HG03175 (cell line): Measurements from ENCODE around the gene BRCC3.
"Not testable (repeated sequence)": the region's sequence is repeated elsewhere in the genome, so short reads cannot be mapped to it uniquely, and the experiment has no call there.

Source experiments
- ATAC-seq: cut with Tn5 transposase; IDR thresholded peaks from one replicate; pipeline ENCODE4 v1.9.1; 2021; ENCODE audit warnings: mild to moderate bottlenecking, moderate library complexity; ENCODE audit not compliant: unreplicated experiment

Gene BRCC3

DNA sequence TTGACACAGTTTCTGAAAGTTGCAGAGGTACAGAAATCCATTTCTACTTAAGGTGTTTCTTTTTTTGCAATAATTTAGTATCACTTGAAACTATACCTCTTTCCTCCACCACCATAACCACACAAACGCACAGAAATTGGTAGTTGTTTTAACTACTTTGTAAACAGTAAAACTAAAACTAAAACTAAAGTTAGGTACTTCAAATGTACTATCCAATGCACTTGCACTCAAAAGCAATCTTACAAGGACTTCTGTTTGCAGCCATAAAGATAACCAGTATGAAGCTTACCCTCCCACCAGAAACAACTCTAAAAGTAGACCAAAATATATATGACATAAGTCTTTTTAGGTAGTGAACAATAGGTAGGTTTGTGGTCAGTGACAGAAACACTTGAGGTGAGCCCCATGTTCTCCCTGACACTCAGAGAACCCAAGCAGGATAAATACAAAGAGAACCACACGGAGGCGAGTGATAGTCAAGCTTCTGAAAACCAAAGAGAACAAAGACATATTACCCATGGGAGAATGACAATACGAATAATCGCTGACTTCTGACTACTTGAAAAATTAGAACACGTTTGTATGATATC is 72.7 kb downstream of the BRCC3 start:
- no peak for ATAC-seq

DNA sequence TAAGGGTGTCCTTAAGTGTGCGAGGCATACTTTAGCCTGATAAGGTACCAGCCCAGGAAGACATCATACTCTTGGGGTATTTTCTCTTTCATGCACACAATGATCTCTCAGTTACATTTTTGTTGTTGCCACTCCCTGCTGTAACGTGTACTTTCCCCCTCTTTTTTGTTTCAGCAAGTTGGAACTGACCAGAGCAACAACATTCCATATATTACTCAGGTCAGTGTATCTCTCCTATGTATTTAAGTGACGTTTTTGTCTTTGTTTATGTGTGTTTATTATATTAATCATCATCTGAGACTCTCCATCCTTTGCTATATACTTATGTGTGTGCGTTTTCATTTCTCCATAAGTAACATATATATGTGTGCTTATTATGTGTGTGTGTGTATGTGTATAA is 73.6 kb downstream of the BRCC3 start:
- no peak for ATAC-seq

DNA sequence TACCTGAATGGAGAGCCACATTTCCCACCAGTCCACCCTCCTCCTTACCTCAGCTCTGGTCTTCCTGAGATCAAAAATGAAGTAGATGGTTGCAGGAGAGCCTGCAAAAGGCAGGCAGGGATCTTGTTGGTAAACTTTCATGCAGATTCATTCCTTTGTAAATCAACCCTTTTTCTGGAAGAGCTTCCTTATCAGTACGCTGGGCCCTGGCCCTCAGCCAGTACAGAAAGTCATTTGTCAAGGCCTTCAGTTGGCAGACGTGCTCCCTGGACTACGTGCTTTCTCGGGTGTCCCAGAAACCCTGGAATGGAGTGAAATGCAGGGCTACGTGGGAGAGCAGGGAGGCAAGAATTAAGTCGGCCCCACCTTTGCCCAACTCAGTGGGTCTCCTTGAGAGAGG is 76.3 kb downstream of the BRCC3 start:
- not testable (repeated sequence) for ATAC-seq

DNA sequence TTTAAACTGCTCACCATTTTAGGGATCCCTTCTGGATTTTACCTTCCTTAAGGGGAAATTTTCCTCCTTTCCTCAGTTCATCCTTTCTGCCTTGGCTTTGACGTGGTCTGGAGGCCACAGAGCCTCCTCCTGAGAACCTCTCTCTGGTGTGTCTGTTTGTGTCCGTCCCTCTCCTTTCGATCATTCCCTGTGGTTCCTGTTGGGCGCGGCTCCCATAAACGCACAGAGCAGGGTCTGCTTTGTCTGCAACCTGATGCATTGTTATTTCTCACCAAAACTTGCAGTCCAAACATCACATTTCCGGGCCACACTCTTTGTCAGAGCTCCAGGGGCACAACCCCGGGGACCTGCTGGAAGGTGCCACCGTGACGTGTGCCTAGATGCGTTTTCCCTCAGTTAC is 76.9 kb downstream of the BRCC3 start:
- not testable (repeated sequence) for ATAC-seq

DNA sequence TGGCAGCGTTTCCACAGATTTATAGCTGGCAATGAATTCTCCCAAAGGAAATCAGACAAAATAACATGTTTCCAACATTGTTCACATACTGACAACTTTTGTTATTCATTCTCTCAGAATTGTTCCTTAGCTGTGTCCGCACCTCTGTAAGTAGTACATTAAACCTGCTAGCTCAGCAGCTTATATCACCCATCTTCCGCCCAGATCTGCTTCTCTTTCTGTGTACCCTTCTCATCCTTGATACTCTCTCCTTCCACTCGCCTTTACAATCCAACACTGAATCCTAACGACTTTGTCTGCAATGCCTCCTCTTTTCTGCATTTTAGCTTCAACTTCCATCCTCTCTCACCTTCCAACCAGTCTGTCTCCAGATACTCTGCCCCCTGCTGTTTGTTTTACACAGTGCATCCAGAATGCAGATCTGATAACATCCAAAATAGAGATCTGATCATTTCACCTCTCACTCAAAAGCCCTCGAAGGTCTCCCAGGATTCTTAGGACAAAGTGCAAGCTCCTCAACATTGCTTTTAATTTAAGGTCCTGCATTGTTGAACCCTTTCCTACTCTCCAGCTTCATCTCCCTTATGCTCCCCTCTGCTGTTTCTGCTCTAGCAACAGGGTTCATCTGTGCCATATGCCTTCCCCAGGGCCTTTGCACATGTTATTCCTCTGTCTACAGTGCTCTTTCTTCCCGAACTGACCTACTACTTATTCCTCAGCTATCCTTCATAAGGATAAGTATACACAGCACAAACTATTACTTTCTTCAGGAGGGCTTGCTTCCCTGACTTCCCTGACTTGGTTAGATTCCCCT is 77.6 kb downstream of the BRCC3 start:
- no peak for ATAC-seq

DNA sequence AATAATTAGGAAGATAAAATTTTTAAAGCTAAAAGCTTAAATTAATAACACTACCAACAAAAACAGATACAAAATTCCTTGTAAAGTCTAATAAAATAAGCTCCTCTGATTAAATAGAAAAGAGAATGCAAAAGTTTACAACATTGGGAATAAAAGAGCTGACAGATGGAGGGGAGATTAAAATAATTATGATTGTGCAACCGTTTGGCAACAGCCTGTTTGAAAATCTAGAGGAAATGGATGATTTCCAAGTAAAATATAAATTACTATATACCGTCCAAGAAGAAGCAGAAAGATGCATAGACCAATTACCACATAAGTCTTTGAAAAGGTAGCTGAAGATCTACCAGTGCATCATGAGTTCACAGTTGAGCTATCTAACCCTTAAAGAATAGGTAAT is 98.6 kb downstream of the BRCC3 start:
- no peak for ATAC-seq
